ENCODE measurements around the gene GGN. TPM values are rescaled to one million over a fixed set of nuclear protein-coding genes. Genes with fewer than 3 reads are reported as not detected.
A peak's percentile ranks its signal among the peaks of the same experiment; 100 is the strongest.

Gene GGN, protein sequence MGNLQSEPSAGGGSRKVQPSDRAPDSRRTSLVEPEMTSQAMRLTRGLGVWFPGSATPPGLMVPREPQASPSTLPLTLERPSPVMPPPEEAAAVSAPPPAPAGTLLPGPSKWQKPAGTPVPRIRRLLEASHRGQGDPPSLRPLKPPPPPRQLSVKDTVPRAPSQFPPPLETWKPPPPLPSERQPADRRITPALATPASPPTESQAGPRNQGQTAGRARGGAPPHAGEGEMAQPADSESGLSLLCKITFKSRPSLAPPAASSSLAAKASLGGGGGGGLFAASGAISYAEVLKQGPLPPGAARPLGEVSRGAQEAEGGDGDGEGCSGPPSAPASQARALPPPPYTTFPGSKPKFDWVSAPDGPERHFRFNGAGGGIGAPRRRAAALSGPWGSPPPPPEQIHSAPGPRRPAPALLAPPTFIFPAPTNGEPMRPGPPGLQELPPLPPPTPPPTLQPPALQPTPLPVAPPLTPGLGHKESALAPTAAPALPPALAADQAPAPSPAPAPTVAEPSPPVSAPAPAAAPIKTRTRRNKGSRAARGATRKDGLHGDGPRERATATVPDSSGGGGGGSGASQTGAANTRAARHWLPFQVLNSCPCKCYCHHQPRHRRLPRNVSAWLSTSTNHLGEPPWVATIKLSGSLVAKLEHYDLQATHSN
- total RNA-seq = not detected

DNA sequence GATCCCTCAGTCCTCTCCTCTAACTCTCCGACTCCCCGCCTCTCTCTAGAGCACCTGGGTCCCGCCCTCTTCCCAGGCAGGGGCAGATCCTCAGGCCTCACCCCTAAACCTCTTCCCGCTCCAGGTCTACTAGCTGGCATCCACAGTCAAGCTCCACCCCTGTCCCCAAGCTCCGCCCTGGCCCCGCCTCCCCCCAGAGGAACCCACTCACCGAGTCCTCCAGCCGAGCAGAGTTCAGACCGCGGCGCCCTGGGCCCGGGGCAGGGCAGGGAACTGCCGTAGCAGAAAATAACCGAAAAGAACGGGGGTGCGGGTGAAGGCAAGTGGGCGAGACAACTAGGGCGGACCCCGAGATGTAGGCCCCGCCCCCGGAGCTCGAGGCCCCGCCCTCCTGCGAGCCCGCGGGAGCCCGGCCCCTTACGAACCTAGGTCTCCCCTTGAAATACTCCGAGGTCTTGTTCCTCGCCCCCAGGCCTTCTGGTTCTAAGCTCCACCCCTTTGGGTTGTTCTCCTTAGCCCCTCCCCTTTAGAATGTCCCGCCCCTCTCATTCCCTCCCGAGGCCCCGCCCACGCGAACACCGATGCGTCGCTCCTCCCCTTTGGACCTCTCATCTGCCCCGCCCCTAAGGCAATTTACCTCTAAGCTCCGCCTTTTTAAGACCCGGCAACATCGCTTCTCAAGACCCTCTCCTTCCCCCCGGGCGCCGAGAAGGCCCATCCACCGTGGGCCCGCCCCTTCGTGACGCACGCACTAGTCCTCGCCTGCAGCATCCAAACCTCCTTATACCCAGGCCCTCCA is at the start of gene GGN:
Gene GGN (minus strand): TSS at position 485 of the 799 bp plus-strand sequence. CDS start 773 bp downstream, outside the sequence.
- H3K4me3 ChIP-seq = peak within 1 kb of the TSS; percentile 29 to 59 (median 48)
- peak within 1 kb of the TSS in 3 of 4 donors; percentile 54 to 90 (median 82) for H3K27ac ChIP-seq
- peaks cover 0 to 46% (median 23%) of the 10 kb centered on the region in 4 donors for H3K4me1 ChIP-seq
- peaks cover 0 to 14% of the 10 kb centered on the region in 2 donors for H3K27me3 ChIP-seq
- no peaks in the 10 kb centered on the region for H3K9me3 ChIP-seq
- DNase-seq (ENCODE audit: low spot score in 2 of 2) = peak; percentile 43 to 78
- H3K36me3 ChIP-seq = peaks cover 3 to 33% (median 11%) of the 10 kb centered on the region in 3 donors
- TF ChIP-seq POLR2A (IDR thresholded peaks at IDR 0.05) = no peak
- peak in 1 of 2 donors; percentile 34 for TF ChIP-seq EP300 (IDR thresholded peaks at IDR 0.05)
- WGBS, 2 donors = 1 to 3% methylated on average over 44 to 51 of the region's 51 CpGs

DNA sequence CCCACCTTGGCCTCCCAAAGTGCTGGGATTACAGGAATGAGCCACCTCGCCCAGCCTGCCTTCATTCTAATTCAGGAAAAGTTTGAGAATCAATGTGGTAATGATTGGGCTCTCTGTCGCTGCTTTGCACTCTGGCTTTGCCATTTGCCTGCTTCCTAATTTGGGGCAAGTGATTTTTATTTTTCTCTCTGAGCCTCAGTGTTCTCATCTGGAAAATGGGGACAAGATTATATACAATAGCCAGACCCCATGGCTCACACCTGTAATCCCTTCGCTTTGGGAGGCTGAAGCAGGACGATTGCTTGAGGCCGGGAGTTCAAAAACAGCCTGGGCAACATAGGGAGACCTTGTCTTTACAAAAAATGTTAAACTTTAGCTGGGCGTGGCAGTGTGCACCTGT is 49.5 kb upstream of the GGN start:
- Histone ChIP-seq H3K4me1 (peaks cover 0 to 4% (median 0%) of the 10 kb centered on the region in 4 donors), H3K27ac (no peak overlapping the region), H3K9me3 (no peaks in the 10 kb centered on the region), H3K36me3 (no peaks in the 10 kb centered on the region), H3K27me3 (peaks cover 0 to 36% of the 10 kb centered on the region in 2 donors), H3K4me3 (no peak overlapping the region)
- 92 to 96% methylated on average over 6 of the region's 6 CpGs for WGBS, 2 donors
- no peak for DNase-seq (ENCODE audit: low spot score in 2 of 2)
- TF ChIP-seq EP300 (IDR thresholded peaks at IDR 0.05) = no peak
- TF ChIP-seq, protein P1, sequence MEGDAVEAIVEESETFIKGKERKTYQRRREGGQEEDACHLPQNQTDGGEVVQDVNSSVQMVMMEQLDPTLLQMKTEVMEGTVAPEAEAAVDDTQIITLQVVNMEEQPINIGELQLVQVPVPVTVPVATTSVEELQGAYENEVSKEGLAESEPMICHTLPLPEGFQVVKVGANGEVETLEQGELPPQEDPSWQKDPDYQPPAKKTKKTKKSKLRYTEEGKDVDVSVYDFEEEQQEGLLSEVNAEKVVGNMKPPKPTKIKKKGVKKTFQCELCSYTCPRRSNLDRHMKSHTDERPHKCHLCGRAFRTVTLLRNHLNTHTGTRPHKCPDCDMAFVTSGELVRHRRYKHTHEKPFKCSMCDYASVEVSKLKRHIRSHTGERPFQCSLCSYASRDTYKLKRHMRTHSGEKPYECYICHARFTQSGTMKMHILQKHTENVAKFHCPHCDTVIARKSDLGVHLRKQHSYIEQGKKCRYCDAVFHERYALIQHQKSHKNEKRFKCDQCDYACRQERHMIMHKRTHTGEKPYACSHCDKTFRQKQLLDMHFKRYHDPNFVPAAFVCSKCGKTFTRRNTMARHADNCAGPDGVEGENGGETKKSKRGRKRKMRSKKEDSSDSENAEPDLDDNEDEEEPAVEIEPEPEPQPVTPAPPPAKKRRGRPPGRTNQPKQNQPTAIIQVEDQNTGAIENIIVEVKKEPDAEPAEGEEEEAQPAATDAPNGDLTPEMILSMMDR (IDR thresholded peaks at IDR 0.05) = no peak

DNA sequence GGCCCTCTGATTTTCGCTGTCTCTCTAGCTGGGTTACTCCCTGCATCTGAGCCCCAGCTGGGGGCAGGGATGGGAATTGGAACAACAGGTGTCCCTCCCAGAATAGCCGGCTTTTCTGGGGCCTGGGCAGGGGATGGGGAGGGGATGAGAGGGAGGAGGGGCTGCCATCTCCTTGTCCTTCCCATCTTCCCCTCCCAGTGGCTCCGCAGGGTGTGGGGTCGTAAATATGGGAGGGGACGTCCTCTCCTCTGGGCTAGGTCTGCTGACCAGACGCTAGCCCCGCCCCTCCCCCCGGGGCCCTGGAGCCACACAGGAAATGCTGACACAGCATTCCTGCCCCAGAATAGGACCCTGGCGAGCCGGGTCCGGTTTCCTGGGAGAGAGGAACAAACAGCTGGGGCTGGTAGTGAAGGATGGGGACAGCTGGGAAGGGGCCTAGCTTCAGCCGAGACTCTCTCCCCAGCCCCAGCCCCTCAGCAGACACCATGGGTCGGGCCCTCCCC is 46.8 kb upstream of the GGN start:
- peaks cover 0 to 4% (median 0%) of the 10 kb centered on the region in 4 donors for H3K4me1 ChIP-seq
- H3K27me3 ChIP-seq = peaks cover 0 to 48% of the 10 kb centered on the region in 2 donors
- no peak overlapping the region for H3K27ac ChIP-seq
- 4 to 8% methylated on average over 5 to 13 of the region's 13 CpGs for WGBS, 2 donors
- peak in 1 of 2 donors; percentile 22 for DNase-seq (ENCODE audit: low spot score in 2 of 2)
- TF ChIP-seq, protein P1 (IDR thresholded peaks at IDR 0.05) = no peak
- TF ChIP-seq EP300 (IDR thresholded peaks at IDR 0.05) (no peak), POLR2A (IDR thresholded peaks at IDR 0.05) (no peak)
- H3K9me3 ChIP-seq = no peaks in the 10 kb centered on the region
- H3K36me3 ChIP-seq = no peaks in the 10 kb centered on the region
- peak overlapping the region in 1 of 4 donors; percentile 36 for H3K4me3 ChIP-seq

DNA sequence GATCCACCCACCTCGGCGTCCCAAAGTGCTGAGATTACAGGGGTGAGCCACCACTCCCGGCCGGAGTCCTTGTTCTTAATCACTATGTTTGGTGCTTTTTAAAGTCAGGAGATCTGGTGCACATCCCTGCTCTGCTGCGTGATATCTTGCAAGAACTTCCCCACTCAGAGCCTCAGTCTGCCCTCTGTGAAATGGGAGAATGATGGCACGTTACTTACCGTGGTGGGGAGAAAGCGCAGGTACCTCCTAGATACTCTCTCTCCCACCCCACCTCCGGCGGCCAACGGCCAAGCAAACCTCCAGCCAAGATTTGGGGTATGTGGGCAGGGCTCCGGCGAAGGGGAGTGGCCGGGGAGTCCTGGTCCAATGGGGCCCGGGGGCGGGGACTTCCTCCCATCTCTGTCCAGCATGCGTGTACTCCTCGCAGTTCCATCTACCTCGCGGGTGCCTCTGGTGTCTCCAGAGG is 45.5 kb upstream of the GGN start, which contains the start of gene RYR1:
Gene RYR1 (plus strand): TSS at position 424 of the 466 bp plus-strand sequence. CDS start 139 bp downstream, outside the sequence.
- no peaks in the 10 kb centered on the region for H3K36me3 ChIP-seq
- 10 to 31% methylated on average over 10 to 15 of the region's 20 CpGs for WGBS, 2 donors
- peaks cover 0 to 51% of the 10 kb centered on the region in 2 donors for H3K27me3 ChIP-seq
- H3K4me1 ChIP-seq = peaks cover 0 to 4% (median 0%) of the 10 kb centered on the region in 4 donors
- peak within 1 kb of the TSS in 1 of 4 donors; percentile 36 for H3K4me3 ChIP-seq
- no peak within 1 kb of the TSS for H3K27ac ChIP-seq
- no peak for TF ChIP-seq POLR2A (IDR thresholded peaks at IDR 0.05)
- H3K9me3 ChIP-seq = no peaks in the 10 kb centered on the region
- DNase-seq (ENCODE audit: low spot score in 2 of 2) = peak in 1 of 2 donors; percentile 36

DNA sequence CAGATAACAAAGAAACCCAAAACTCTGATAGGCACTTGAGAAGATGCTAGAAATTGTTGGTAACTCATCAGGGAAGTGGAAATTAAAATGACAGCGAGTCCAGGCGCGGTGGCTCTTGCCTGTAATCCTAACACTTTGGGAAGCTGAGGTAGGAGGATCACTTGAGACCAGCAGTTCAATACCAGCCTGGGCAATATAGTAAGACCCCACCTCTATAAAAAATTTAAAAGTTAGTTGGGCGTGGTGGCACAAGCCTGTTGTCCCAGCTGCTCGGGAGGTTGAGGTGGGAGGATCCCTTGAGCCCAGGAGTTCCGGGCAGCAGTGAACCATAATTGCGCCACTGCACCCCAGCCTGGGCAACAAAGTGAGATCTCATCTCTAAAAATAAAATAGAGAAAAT is 43.1 kb upstream of the GGN start:
- Histone ChIP-seq H3K9me3 (no peaks in the 10 kb centered on the region), H3K27me3 (peaks cover 0 to 61% of the 10 kb centered on the region in 2 donors), H3K27ac (no peak overlapping the region), H3K4me1 (peaks cover 0 to 4% (median 0%) of the 10 kb centered on the region in 4 donors), H3K36me3 (no peaks in the 10 kb centered on the region), H3K4me3 (no peak overlapping the region)
- 84 to 88% methylated on average over 7 of the region's 7 CpGs for WGBS, 2 donors
- DNase-seq (ENCODE audit: low spot score in 2 of 2) = no peak
- TF ChIP-seq, protein P1 (IDR thresholded peaks at IDR 0.05) = no peak
- TF ChIP-seq POLR2A (IDR thresholded peaks at IDR 0.05) (no peak), EP300 (IDR thresholded peaks at IDR 0.05) (no peak)

Measured in tibial nerve (tissue), 4 donors.